Pancreas (tissue), 10 donors: Measurements from ENCODE around the gene SLC4A2. TPM values are rescaled to one million over a fixed set of nuclear protein-coding genes. Genes with fewer than 3 reads are reported as not detected.

Experiments used
- ATAC-seq, 4 donors: fragments of 200-7000 bp; cut with Tn5 transposase; one replicate each; pipeline versions ENCODE4 v1.8.0 to v1.9.1; 2020; ENCODE audit warnings: mild to moderate bottlenecking in 4 of 4, moderate library complexity in 4 of 4
- DNase-seq, 6 donors: peaks; one replicate each; pipeline ENCODE4 v3.0.0-alpha.2; 2020
- FAIRE-seq: peaks from 2 replicates; lab custom pipeline; 2012; peaks lifted over from hg19 to GRCh38; lab: Jason Lieb, UNC
- H3K27ac ChIP-seq, 4 donors: fragments of 200-600 bp; sonication (generic); 1 replicate in 3 of 4; 2 replicates in 1 of 4; pipeline versions ENCODE4 v1.5.0 to v1.8.0; 2020
- H3K27me3 ChIP-seq, 4 donors: fragments of 200-600 bp; one replicate each; pipeline ENCODE4 v1.8.0; 2021
- H3K36me3 ChIP-seq, 3 donors: fragments of 200-600 bp; sonication (generic) in 1 of 3; one replicate each; pipeline versions ENCODE4 v1.5.0 to v1.8.0; 2020 to 2021
- H3K4me1 ChIP-seq, 3 donors: fragments of 200-600 bp; one replicate each; pipeline ENCODE4 v1.8.0; 2021
- H3K4me3 ChIP-seq, 4 donors: fragments of 200-600 bp; sonication (generic) in 2 of 4; one replicate each; pipeline versions ENCODE4 v1.5.0 to v1.8.0; 2020 to 2021
- H3K9me3 ChIP-seq, 4 donors: fragments of 200-600 bp; one replicate each; pipeline ENCODE4 v1.8.0; 2021
- WGBS, 2 donors: extraction: QIAGEN DNeasy Blood & Tissue Kit; methylation state at CpG; one replicate each; pipeline ENCODE4 v1.1.7; 2013; 5-methylcytosine and 5-hydroxymethylcytosine counted together
- intact Hi-C, 3 donors: fragments of 100-400 bp; cut with DNase I; formaldehyde crosslinking; loops; one replicate each; pipeline versions ENCODE4 v1.11.1 to v1.14.2; 2022
- polyA plus RNA-seq, 2 donors: library from polyadenylated mRNA; stranded (reverse); fragments of 200-250 nt; gene quantifications; one replicate each; pipeline ENCODE4 v1.2.3, GENCODE V29; 2013
- total RNA-seq, 6 donors: library from RNA; stranded (reverse); fragmentation: NEBNext Ultra II Directional in 4 of 6; extraction: Animal tissue kit (Norgen Biotek cat#: 25700) in 4 of 6; gene quantifications; one replicate each; pipeline versions ENCODE4 v1.2.1 to v1.2.4, GENCODE V29; 2021 to 2023
- TF ChIP-seq, protein P1 (sequence below), 4 donors: fragments of 200-600 bp; sonication (generic) in 3 of 4; IDR thresholded peaks; one replicate each; pipeline versions ENCODE4 v1.5.0 to v1.8.0; 2021; ENCODE audit warnings: antibody characterized with exemption in 4 of 4
- donor health status: healthy with polysubstance abuse.
- donor health status: DM: no; HTN: no; CAD: no; lungs with moderate emphysema.
- donor health status: DM: no; HTN: no; CAD: no.
- donor health status: control.
- donor health status: control.
- donor health status: Bipolar disorder and iron deficiency.
- donor health status: DM: yes; HTN: yes; CAD: no.
- donor health status: DM: no; HTN: no; CAD: no.
- donor health status: DM: no; HTN: no; CAD: no.
- donor health status: DM: yes; HTN: yes; CAD: no.

The SLC4A2 gene
- total and polyA plus RNA-seq, 8 donors: 69.2 to 211 (median 87.2) TPM

DNA sequence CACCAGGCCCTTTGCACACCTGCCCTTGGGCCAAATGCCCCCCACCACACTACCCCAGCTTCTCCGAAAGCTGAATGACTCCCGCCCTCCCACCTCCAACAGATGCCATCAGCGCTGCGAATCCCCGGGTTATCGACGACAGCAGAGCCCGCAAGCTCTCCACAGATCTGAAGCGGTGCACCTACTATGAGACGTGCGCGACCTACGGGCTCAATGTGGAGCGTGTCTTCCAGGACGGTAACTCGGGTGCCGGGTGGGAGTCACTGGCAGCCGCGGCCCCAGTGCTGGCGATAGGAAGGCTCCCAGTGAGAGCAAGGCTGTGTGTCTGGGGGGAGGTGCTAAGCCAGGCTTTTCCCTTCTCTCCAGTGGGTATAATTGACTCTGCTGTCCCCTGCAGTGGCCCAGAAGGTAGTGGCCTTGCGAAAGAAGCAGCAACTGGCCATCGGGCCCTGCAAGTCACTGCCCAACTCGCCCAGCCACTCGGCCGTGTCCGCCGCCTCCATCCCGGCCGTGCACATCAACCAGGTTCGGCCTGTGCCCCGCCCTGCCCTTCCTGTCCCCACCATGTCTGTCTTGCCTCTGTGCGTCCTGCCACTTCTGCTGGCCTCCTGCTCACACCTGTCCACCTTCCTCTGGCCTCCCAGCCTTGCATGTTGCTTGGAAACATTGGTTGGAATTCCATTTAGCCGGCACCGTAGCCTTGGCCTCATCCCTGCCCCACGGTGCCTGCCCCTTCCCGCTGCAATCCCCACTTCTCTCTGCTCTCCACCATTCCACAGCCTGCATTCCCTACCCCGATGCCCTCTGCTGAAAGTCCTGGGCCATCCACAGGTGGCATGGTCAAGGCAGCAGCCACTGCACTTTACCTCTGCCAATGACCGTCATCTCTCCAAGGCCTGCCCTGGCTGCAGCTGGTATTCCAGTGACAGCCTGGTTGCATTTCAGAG lies 59.0 kb downstream of the SLC4A2 start:
- peak in 1 of 6 donors; percentile 58 for DNase-seq
- no peak overlapping the region for H3K27ac ChIP-seq
- no peak for ATAC-seq
- no peak overlapping the region for H3K4me3 ChIP-seq
- peaks cover 0 to 43% (median 19%) of the 10 kb centered on the region in 3 donors for H3K36me3 ChIP-seq
- H3K4me1 ChIP-seq: peaks cover 4 to 8% (median 6%) of the 10 kb centered on the region in 3 donors
- WGBS, 2 donors: 91% methylated on average over 38 of the region's 38 CpGs
- H3K9me3 ChIP-seq: no peaks in the 10 kb centered on the region
- no peaks in the 10 kb centered on the region for H3K27me3 ChIP-seq
- intact Hi-C loops: no loop called here
- TF ChIP-seq, protein P1, sequence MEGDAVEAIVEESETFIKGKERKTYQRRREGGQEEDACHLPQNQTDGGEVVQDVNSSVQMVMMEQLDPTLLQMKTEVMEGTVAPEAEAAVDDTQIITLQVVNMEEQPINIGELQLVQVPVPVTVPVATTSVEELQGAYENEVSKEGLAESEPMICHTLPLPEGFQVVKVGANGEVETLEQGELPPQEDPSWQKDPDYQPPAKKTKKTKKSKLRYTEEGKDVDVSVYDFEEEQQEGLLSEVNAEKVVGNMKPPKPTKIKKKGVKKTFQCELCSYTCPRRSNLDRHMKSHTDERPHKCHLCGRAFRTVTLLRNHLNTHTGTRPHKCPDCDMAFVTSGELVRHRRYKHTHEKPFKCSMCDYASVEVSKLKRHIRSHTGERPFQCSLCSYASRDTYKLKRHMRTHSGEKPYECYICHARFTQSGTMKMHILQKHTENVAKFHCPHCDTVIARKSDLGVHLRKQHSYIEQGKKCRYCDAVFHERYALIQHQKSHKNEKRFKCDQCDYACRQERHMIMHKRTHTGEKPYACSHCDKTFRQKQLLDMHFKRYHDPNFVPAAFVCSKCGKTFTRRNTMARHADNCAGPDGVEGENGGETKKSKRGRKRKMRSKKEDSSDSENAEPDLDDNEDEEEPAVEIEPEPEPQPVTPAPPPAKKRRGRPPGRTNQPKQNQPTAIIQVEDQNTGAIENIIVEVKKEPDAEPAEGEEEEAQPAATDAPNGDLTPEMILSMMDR (IDR thresholded peaks at IDR 0.05): no peak
- FAIRE-seq: no peak

DNA sequence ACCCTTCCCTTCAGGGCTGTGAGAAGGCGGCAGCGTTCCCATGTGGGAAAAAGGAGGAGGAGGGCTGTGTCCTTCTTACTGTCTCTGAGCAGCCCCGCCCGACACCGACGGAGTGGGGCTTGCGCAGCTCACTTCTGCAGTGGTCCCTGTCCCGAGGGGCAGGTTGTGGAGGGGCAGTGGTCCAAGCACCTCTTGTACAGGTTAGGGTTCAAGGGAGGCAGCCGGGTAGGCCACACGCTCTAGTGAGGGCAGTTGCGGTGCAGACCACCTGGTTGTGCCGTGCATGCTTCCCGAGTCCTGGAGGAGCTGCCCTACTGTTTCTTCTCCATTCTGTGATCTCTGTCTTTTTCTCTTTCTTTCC lies 59.6 kb downstream of the SLC4A2 start:
- H3K36me3 ChIP-seq: peaks cover 0 to 43% (median 19%) of the 10 kb centered on the region in 3 donors
- TF ChIP-seq, protein P1 (IDR thresholded peaks at IDR 0.05): no peak
- H3K4me1 ChIP-seq: peaks cover 2 to 4% (median 2%) of the 10 kb centered on the region in 3 donors
- H3K27me3 ChIP-seq: no peaks in the 10 kb centered on the region
- no peak overlapping the region for H3K27ac ChIP-seq
- FAIRE-seq (no peak), ATAC-seq (no peak), DNase-seq (peak in 1 of 6 donors; percentile 69)
- 93 to 94% methylated on average over 13 of the region's 13 CpGs for WGBS, 2 donors
- no peaks in the 10 kb centered on the region for H3K9me3 ChIP-seq
- no peak overlapping the region for H3K4me3 ChIP-seq
- intact Hi-C loops: no loop called here

DNA sequence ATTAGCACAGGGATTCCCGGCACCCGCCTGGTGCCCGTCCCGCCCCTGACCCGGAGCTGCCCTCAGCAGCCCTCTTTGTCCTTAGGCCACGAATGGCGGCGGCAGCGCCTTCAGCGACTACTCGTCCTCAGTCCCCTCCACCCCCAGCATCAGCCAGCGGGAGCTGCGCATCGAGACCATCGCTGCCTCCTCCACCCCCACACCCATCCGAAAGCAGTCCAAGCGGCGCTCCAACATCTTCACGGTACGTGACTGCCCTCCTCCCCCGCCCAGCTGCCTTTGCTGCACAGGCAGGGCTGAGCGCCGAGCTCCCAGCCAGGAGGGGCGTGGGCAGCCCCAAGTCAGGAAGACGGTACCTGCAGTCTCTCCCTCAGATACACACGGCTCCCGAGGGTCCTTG lies 60.5 kb downstream of the SLC4A2 start:
- intact Hi-C loops: loop anchor here in 1 of 3 donors (5.0 kb wide), 2 partner anchors 52 to 187 kb away; no protein-coding TSS in a partner anchor
- DNase-seq (peak in 1 of 6 donors; percentile 70), FAIRE-seq (no peak), ATAC-seq (no peak)
- 94 to 96% methylated on average over 25 to 27 of the region's 27 CpGs for WGBS, 2 donors
- Histone ChIP-seq H3K27ac (no peak overlapping the region), H3K4me3 (no peak overlapping the region), H3K36me3 (peaks cover 0 to 43% (median 19%) of the 10 kb centered on the region in 3 donors), H3K9me3 (no peaks in the 10 kb centered on the region), H3K4me1 (no peaks in the 10 kb centered on the region), H3K27me3 (no peaks in the 10 kb centered on the region)
- TF ChIP-seq, protein P1 (IDR thresholded peaks at IDR 0.05): no peak

DNA sequence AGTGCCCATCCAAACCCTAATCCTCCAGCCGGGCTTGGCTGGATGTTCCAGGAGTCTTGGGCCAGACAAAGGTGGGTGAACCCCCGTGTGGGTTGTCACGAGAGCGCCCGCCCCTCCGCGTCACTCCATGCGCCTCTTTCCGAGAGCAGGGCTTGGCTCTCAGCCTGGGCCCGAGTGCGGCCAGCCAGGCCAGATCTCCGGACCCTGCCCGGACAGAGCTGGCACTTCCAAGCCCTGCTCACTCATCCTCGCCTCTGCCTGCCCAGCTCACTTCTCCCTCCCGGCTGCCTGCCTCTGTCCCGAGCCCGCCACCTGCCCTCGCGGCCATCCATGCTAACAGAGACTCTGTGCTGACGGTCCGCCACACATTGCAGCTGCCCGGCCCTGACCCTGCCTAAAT lies 61.5 kb downstream of the SLC4A2 start:
- Histone ChIP-seq H3K27ac (no peak overlapping the region), H3K9me3 (no peaks in the 10 kb centered on the region), H3K4me3 (no peak overlapping the region), H3K36me3 (peaks cover 0 to 43% (median 19%) of the 10 kb centered on the region in 3 donors), H3K27me3 (no peaks in the 10 kb centered on the region), H3K4me1 (no peaks in the 10 kb centered on the region)
- TF ChIP-seq, protein P1 (IDR thresholded peaks at IDR 0.05): no peak
- FAIRE-seq (no peak), ATAC-seq (no peak), DNase-seq (peak in 1 of 6 donors; percentile 66)
- intact Hi-C loops: loop anchor here in 1 of 3 donors (5.0 kb wide), 2 partner anchors 51 to 186 kb away; no protein-coding TSS in a partner anchor
- WGBS, 2 donors: 91 to 93% methylated on average over 22 of the region's 22 CpGs
